Measurements from ENCODE around the gene AGRN.
"Not testable (repeated sequence)": the region's sequence is repeated elsewhere in the genome, so short reads cannot be mapped to it uniquely, and the experiment has no call there.

Gene AGRN

DNA sequence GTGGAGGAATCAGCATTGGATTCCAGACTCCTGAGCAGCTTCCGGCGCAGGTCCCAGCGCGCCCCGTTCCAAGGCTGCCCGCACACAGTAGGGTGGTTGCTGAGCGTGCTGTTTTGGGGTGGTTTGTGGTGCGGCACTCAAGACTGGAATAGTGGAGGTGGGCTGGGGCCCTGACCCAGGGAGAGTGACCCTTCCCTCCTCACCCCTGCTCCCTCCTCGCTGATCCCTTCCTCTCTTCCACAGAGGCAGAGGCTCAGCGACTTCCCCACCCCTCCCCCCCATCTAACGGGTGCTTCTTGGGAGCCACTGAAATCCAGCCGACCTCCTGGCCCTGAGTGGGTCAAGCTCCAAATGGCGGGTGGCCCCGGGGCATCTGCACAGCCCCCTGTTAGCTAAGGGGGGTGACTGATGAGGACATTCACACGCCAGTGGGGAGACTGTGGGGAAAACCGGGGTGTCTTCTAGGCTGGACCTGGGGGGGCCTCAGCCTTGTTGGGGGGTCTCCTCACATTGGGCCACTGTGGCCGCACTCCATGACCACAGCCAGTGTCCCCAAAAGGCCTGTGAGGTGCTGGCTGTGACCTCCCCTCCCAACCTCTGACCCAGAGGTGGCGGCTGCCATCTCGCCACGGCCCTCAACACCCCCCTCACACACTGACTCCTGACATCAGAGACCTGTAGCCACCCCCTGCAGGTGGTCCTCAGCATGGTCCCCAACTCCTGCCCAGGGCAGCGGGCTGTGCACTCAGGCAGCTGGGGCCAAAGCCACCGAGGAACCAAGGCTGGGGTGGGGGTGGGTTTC is 16.1 kb upstream of the AGRN start:
- no peak overlapping the region for H3K4me3 ChIP-seq (ENCODE audit: low read length)
- TF ChIP-seq ZNF274 (IDR thresholded peaks at IDR 0.05; ENCODE audit: low read depth, low read length) = no peak

DNA sequence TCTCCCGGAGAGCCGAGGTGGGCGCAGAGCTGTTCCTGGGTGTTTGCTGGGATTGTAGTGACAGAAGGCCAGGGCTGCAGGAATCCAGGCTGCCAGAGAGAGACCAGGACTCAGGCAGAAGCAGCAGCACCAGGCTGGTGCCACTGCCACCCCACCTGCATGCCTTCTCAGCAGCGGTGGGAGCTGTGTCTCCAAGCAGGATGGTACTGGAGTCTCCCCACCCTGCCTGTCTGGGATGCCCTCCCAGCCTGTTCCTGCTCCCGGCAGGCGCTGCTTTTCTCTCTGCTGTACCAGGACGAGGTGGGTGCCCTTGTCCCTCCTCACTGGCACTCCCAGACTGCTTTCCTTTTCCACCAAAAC is 15.5 kb upstream of the AGRN start:
- no peak for TF ChIP-seq ZNF274 (IDR thresholded peaks at IDR 0.05; ENCODE audit: low read depth, low read length)
- H3K4me3 ChIP-seq (ENCODE audit: low read length) = no peak overlapping the region

DNA sequence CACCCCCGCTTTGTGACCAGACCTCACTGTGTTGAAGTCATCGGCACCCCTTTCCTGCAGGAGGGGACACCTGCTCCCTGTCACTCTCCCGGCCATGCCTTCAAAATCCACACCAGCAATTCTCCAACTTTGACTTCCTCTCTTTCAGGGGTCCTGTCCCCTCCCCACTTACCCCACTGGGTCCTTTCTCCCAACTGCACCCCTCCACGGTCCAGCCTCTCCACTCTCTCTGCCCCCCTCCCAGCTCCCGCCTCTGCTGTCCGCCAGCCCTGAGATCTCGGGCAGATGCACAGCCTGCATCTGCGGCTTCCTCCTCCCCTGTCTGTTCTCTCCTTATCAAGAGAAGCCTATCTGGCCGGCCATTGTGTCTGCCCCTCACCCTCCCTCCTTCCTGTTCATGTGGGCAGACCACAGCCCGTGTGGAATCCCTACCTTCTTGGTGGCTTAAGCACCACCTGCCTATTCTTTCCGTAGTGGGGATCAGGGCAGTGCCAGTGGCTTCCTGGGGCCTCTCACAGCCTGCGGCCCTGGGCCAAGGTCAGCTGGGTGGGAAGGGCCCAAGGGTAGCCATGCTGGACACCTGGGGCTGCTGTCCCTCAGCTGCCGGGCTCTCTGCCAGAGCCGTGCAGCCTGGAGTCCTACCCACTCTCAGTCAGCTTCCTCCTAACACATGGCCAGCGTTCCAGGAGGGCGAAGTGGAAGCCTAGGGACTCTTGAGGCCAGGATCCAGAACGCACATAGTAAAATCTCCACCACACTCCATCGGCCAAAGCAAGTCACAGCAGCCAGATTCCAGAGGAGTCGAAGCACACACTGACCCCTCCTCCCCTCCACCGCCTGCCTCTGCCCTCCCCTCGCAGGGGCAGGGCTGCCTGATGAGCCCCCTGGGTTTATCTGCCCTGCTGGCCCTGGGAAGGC is 14.9 kb upstream of the AGRN start:
- no peak for TF ChIP-seq ZNF274 (IDR thresholded peaks at IDR 0.05; ENCODE audit: low read depth, low read length)
- no peak overlapping the region for H3K4me3 ChIP-seq (ENCODE audit: low read length)

DNA sequence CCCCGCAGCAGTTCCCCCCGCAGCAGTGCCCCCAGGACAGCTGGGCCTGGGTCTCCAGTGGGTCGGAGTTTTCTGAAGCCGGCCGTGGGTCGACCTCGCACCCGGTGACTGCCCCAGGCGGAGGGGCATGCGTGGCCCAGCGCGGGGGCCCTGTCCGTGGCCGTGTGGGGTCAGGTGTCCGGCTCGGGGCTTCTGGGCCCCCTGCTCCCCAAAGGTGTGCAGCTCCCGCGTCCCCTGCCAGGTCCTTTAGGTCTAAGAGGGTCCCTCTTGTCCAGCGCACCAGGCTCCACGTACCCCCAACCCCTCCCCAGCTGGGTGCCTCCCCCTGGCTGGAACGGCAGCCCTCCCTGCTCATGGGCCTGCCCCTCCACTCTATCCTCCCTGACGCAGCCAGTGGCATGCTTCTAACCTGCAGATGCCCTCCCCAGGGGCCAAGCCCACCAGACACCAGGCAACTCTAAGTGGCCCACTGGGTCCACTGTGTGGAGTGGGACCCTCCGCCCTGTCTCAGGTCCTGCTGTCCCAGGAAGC is 14.1 kb upstream of the AGRN start:
- no peak for TF ChIP-seq ZNF274 (IDR thresholded peaks at IDR 0.05; ENCODE audit: low read depth, low read length)

DNA sequence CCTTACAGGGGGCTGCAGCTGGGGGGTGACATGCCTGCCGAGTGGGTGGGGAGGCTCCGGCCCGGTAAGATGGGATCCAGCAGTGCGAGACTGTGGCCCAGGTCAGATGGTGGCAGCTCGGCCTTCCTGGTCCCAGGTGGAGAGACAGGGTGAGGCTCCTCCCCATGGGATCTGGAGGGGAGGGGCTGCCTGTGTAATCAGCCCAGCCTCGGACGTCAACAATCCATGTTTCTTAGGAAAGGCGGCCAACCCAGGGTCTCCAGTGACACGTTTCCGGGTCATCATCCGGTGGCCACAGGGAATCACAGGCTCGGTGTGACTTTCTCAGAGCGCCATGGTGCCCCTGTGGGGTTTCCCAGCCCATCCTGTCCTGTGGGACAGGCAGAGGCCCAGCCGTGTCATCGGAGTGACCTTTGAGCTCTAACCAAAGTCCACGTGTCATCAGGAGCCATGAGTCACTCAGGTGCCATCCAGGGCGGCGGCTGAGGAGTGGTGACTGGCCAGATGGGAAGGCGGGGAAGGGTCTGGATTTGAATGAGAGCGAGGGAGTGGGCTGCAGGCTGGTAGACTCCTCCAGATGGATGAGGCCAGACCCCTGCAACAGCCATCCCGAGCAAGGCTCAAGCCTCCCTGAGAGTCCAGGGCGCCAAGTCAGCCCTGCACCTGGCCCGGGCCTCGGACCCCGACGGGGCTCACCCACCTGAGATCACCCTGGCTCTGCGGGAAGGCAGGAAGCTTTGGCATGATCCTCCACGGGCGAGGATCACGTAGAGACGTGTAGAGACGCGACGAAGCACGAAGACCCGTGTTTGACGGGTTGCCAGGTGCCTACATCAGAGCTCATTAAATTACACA is 13.4 kb upstream of the AGRN start:
- no peak for TF ChIP-seq ZNF274 (IDR thresholded peaks at IDR 0.05; ENCODE audit: low read depth, low read length)
- H3K4me3 ChIP-seq (ENCODE audit: low read length) = no peak overlapping the region

More for the DNA sequence above, 14.1 kb upstream of the AGRN start:
- no peak overlapping the region for H3K4me3 ChIP-seq (ENCODE audit: low read length)

DNA sequence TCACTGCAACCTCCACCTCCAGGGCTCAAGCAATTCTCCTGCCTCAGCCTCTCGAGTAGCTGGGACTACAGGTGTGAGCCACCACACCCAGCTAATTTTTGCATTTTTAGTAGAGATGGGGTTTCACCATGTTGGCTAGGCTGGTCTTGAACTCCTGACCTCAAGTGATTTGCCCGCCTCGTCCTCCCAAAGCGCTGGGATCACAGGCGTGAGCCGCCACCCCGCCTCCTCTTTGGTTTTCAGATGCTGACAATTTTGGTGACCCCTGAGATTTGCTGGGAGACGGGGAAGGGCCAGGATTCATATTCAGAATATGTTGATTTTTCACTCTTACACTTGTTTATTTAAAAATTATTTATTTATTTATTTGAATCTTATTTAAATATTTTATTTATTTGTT is 9.8 kb upstream of the AGRN start:
- not testable (repeated sequence) for H3K4me3 ChIP-seq (ENCODE audit: low read length)

DNA sequence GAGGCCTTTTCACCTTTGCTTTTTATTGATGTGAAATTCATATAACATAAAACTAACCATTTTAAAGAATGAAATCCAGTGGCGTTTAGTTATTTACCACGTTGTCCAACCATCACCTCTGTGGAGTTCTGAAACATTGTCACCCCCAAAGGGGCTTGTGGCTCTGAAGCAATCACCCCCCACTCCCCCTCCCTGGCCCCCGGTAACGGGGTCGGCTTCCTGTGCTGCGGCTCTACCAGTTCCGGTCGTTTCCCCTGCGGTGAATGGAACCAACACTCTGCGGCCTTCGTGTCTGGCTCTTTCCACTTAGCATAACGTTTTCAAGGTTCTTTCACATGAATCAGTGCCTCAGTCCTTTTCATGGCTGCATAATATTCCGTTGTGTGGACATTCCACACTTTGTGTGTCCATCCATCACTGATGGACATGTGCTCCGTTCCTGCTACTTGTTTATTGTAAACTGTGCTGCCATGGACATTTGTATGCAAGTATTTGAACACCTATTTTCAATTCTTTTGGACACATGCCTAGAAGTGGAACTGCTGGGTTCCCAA is 8.4 kb upstream of the AGRN start:
- TF ChIP-seq ZNF274 (IDR thresholded peaks at IDR 0.05; ENCODE audit: low read depth, low read length) = no peak
- H3K4me3 ChIP-seq (ENCODE audit: low read length) = no peak overlapping the region

DNA sequence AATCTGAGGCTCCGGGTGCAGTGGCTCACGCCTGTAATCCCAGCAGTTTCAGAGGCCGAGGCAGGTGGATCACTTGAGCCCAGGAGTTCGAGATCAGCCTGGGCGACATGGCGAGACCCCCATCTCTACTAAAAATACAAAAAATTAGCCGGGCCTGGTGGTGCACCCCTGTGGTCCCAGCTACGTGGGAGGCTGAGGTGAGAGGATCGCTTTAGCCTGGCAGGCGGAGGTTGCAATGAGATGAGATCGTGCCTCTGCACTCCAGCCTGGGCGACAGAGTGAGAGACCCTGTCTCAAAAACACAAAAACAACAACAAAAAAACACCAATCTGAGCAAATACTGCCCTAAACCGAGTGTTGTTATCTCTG is 7.2 kb upstream of the AGRN start:
- peak overlapping the region; percentile 71 for H3K4me3 ChIP-seq (ENCODE audit: low read length)

DNA sequence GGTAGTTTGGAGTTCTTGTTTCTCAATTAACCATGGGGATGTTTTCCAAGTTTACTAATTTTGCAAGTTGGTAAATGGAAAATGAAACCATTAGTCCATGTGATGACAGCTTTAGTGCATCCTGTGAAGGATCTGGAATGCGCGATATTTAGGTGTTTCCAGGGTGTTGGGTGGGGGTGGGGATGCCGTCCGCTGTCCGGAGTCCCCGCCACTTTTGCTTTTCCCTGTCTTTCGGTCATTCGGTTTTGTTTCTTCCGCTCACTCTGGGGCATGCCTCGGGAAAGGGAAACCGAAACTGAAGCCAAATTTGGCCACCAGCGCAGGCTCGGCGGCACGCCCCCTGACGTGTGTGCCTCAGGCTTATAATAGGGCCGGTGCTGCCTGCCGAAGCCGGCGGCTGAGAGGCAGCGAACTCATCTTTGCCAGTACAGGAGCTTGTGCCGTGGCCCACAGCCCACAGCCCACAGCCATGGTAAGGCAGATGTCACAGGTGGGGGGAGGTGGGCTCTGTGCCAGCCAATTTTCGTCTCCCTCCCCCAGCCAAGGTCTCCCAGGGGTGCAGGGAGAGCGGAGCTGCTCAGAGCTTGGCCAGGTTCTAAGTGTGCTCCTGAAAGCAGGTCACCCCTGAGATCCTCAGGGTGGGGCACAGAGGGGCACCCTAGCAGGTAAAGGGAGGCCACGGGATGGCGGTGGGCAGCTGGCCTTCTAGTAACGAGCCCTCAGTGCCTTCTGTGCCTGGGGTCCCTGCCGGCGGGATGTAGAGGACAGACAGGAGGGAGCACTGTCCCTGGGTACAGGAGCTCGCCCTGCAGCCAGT is 6.6 kb upstream of the AGRN start, which contains the start of gene ISG15:
ISG15 (plus strand) TSS at position 393 of the 817 bp plus-strand sequence; CDS start at position 470, 77 bp downstream.
- H3K4me3 ChIP-seq (ENCODE audit: low read length) = peak within 1 kb of the TSS; percentile 71
- no peak for TF ChIP-seq ZNF274 (IDR thresholded peaks at IDR 0.05; ENCODE audit: low read depth, low read length)

DNA sequence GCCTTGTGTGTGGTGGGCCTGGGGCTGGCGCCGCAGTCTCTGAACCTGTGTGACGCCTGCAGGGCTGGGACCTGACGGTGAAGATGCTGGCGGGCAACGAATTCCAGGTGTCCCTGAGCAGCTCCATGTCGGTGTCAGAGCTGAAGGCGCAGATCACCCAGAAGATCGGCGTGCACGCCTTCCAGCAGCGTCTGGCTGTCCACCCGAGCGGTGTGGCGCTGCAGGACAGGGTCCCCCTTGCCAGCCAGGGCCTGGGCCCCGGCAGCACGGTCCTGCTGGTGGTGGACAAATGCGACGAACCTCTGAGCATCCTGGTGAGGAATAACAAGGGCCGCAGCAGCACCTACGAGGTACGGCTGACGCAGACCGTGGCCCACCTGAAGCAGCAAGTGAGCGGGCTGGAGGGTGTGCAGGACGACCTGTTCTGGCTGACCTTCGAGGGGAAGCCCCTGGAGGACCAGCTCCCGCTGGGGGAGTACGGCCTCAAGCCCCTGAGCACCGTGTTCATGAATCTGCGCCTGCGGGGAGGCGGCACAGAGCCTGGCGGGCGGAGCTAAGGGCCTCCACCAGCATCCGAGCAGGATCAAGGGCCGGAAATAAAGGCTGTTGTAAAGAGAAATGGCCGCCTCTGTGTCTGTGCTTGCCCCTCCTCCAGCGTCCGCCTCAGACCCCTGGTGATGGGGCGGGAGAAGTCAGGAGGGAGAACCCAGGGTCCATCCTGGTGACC is 5.8 kb upstream of the AGRN start:
- peak overlapping the region; percentile 71; the same call in 1 of the 2 replicates for H3K4me3 ChIP-seq (ENCODE audit: low read length)
- TF ChIP-seq ZNF274 (IDR thresholded peaks at IDR 0.05; ENCODE audit: low read depth, low read length) = no peak

DNA sequence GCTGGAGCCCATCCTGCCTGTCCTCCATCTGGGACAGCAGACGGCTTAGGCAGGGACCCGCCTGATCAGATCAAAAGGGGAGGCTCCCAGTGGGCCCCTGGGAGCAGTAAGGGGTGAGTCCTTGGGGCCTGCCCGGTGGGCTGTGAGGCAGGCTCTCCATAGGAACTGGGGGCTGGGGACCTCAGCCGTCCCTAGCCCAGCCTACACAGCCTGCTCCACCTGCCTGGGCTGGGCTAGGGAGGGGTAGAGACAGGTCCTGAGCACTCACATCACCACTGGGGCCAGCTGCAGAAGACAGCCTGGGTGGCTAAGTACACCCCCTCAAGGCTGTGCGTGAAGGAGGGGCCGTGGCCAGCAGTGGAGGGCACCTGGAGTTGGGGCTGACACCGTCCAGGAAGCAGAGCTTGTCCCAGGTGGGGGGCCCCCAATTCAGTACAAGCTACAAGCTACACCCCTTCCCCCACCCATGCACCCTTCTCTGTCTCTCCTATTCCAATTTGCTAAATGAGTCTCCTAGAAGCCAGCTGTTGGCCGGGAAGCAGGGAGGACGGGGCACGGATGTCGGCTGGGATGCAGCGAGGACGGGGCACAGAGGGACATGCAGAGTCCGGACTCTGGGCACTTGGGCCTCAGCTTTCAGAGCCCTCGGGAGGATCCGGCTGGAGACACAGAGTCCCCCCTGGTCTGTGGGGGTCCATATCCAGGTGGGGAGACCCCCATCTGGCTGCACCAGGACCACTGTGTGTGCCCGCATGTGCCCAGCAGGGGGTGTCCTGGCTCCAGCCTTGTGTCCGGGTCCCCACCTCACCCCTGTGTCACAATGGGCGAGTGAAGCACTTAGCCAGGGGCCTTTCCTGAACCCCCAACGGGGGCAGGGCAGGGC is 4.9 kb upstream of the AGRN start:
- H3K4me3 ChIP-seq (ENCODE audit: low read length) = peak overlapping the region; percentile 71; the same call in 1 of the 2 replicates

DNA sequence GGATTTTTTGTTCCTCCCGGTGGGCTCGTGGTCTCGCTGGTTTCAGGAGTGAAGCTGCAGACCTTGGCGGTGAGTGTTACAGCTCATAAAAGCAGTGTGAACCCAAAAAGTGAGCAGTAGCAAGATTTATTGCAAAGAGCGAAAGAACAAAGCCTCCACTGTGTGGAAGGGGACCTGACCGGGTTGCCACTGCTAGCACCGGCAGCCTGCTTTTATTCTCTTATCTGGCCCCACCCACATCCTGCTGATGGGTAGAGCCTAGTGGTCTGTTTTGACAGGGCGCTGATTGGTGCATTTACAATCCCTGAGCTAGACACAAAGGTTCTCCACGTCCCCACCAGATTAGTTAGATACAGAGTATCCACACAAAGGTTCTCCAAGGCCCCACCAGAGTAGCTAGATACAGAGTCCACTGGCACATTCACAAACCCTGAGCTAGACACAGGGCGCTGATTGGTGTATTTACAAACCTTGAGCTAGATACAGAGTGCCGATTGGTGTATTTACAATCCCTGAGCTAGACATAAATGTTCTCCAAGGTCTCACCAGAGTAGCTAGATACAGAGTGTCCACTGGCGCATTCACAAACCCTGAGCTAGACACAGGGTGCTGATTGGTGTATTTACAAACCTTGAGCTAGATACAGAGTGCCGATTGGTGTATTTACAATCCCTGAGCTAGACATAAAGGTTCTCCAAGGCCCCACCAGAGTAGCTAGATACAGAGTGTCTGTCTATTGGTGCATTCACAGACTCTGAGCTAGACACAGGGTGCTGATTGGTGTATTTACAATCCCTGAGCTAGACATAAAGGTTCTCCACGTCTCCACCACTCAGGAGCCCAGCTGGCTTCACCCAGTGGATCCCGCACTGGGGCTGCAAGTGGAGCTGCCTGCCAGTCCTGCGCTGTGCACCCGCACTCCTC is 2.3 kb upstream of the AGRN start:
- H3K4me3 ChIP-seq (ENCODE audit: low read length) = not testable (repeated sequence)

More for the DNA sequence above, 4.9 kb upstream of the AGRN start:
- TF ChIP-seq ZNF274 (IDR thresholded peaks at IDR 0.05; ENCODE audit: low read depth, low read length) = no peak

DNA sequence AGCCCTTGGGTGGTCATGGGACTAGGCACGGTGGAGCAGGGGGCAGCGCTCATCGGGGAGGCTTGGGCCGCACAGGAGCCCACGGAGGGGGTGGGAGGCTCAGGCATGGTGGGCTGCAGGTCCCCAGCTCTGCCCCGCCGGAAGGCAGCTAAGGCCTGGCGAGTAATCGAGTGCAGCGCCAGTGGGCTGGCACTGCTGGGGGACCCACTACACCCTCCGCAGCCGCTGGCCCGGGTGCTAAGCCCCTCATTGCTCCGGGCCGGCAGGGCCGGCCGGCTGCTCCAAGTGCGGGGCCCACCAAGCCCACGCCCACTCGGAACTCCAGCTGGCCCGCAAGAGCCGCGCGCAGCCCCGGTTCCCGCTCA is 1.6 kb upstream of the AGRN start:
- H3K4me3 ChIP-seq (ENCODE audit: low read length) = not testable (repeated sequence)

All from GM08714 (cell line).